ENCODE results near the gene ZNF639. TPM values are rescaled to one million over a fixed set of nuclear protein-coding genes. Genes with fewer than 3 reads are reported as not detected.

The ZNF639 gene
- total and polyA plus RNA-seq, 2 of the 13 experiments (the other 11 are each of a cell fraction or from before 2014, with no cell fraction given): 11.6 to 42.4 TPM

DNA sequence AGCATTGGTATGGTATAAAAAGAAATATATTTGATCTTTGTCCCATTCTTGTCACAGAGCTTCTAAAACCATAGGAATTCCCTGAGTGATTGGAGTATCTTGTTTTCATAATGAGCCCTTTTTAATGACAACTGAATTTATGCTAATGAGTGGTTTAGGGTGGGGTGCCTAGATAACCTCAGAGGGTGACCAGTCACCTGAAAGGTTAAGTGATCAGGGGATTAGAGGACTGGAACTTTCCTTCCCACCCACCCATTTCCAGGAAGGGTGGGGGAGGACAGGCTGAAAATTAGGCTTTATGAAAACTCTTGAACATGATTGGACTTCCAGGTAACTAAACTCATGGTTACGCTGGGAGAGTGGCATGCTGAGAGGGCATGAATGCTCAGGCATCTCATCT, 33.2 kb downstream of the ZNF639 start:
- Histone ChIP-seq H3K36me3 (replicated peaks in 1 of 2; ENCODE audit: control insufficient read depth in 1 of 2, insufficient read depth in 2 of 2, low read length in 2 of 2) (peaks cover 4 to 69% of the 10 kb centered on the region in 2 experiments), H4K20me1 (ENCODE audit: insufficient read depth, low read length) (no peaks in the 10 kb centered on the region), H3K27ac (ENCODE audit: extremely low read length, insufficient read depth, low read length) (no peak overlapping the region), H3K4me3 (replicated peaks in 1 of 3; ENCODE audit: insufficient read depth in 1 of 3, low read depth in 2 of 3, low read length in 3 of 3) (no peak overlapping the region), H3K27me3 (ENCODE audit: control insufficient read depth in 1 of 2, insufficient read depth in 2 of 2, low read length in 2 of 2) (no peaks in the 10 kb centered on the region), H3K9me3 (ENCODE audit: low read length) (no peaks in the 10 kb centered on the region), H2AFZ (ENCODE audit: low read length) (no peak overlapping the region), H3K4me2 (ENCODE audit: low read depth, low read length) (no peak overlapping the region), H3K79me2 (ENCODE audit: insufficient read depth, low read length) (no peaks in the 10 kb centered on the region), H3K9ac (ENCODE audit: insufficient read depth, low read depth, low read length) (no peak overlapping the region), H3K4me1 (ENCODE audit: insufficient read depth, low read length) (no peaks in the 10 kb centered on the region)
- in situ Hi-C loops (cut with HindIII; ENCODE audit: extremely low pct_ligation_motif_present, low pct_unique_long_range_greater_than_20kb) (no loop called here), intact Hi-C loops (cut with micrococcal nuclease; ENCODE audit: unreplicated experiment) (no loop called here)
- no peak for DNase-seq (ENCODE audit: low spot score)
- ChIA-PET CTCF (ENCODE audit: low intra/inter-chr PET ratio, low total read pairs) (no interaction called here), POLR2A (no interaction called here)
- no peak for ATAC-seq
- FAIRE-seq: no peak
- WGBS (ENCODE audit: low lambda C conversion rate): 100% methylated on average over 1 of the region's 1 CpG
- no TSS peak for BruUV-seq (replicated peaks)
- TF ChIP-seq MED8 (CRISPR knock-in tag; IDR thresholded peaks at IDR 0.05; ENCODE audit: insufficient replicate concordance): no peak
- no peak for TF ChIP-seq PITX1 (CRISPR knock-in tag; IDR thresholded peaks at IDR 0.05)
- TF ChIP-seq AGO2 (optimal IDR thresholded peaks at IDR 0.05; ENCODE audit: low read depth, low read length): no peak
- no peak for TF ChIP-seq DZIP1 (CRISPR knock-in tag; IDR thresholded peaks at IDR 0.05)
- no peak for TF ChIP-seq ZNF607 (CRISPR knock-in tag; IDR thresholded peaks at IDR 0.05; ENCODE audit: borderline replicate concordance)
- TF ChIP-seq ZNF710 (CRISPR knock-in tag; IDR thresholded peaks at IDR 0.05; ENCODE audit: borderline replicate concordance): no peak
- TF ChIP-seq FOXM1 (CRISPR knock-in tag; IDR thresholded peaks at IDR 0.05): no peak
- no peak for TF ChIP-seq ARNTL (CRISPR knock-in tag; IDR thresholded peaks at IDR 0.05)
- no peak for TF ChIP-seq HOMEZ (CRISPR knock-in tag; IDR thresholded peaks at IDR 0.05; ENCODE audit: low read depth)
- no peak for TF ChIP-seq GTF3A (CRISPR knock-in tag; conservative IDR thresholded peaks at IDR 0.05)
- no peak for TF ChIP-seq NRL (CRISPR knock-in tag; IDR thresholded peaks at IDR 0.05; ENCODE audit: borderline replicate concordance)
- TF ChIP-seq PAF1 (CRISPR knock-in tag; IDR thresholded peaks at IDR 0.05): no peak
- TF ChIP-seq, protein P1, sequence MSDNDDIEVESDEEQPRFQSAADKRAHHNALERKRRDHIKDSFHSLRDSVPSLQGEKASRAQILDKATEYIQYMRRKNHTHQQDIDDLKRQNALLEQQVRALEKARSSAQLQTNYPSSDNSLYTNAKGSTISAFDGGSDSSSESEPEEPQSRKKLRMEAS (IDR thresholded peaks at IDR 0.05): no peak
- no peak for TF ChIP-seq ZBTB39 (CRISPR knock-in tag; IDR thresholded peaks at IDR 0.05)
